ENCODE data around the gene NHEJ1. TPM values are rescaled to one million over a fixed set of nuclear protein-coding genes. Genes with fewer than 3 reads are reported as not detected.

Gene NHEJ1
- total RNA-seq, 1 donor from 2014 or later = 13.0 TPM

- Histone ChIP-seq H3K4me1 (peaks cover 60% of the 10 kb centered on the region), H3K9me3 (no peaks in the 10 kb centered on the region), H3K27me3 (ENCODE audit: low read depth) (no peaks in the 10 kb centered on the region), H3K27ac (no peak overlapping the region), H3K36me3 (no peaks in the 10 kb centered on the region), H3K4me3 (no peak overlapping the region)
- no peak for ATAC-seq
- no peak for DNase-seq
- no peak for TF ChIP-seq CTCF (IDR thresholded peaks at IDR 0.05)
- intact Hi-C loops (cut with DNase I) = no loop called here
Measured at GRCh38 chr2:219123356-219124135, 37.1 kb downstream of the NHEJ1 start.

- peak in 1 of 2 donors; percentile 52 for ATAC-seq
- no peak for TF ChIP-seq CTCF (IDR thresholded peaks at IDR 0.05)
- Histone ChIP-seq H3K36me3 (no peaks in the 10 kb centered on the region), H3K4me3 (no peak overlapping the region), H3K27me3 (ENCODE audit: low read depth) (no peaks in the 10 kb centered on the region), H3K27ac (peak overlapping the region; percentile 8), H3K9me3 (no peaks in the 10 kb centered on the region), H3K4me1 (peaks cover 57% of the 10 kb centered on the region)
- no peak for DNase-seq
- intact Hi-C loops (cut with DNase I) = no loop called here
Measured at GRCh38 chr2:219122202-219122980, 38.2 kb downstream of the NHEJ1 start.

DNA sequence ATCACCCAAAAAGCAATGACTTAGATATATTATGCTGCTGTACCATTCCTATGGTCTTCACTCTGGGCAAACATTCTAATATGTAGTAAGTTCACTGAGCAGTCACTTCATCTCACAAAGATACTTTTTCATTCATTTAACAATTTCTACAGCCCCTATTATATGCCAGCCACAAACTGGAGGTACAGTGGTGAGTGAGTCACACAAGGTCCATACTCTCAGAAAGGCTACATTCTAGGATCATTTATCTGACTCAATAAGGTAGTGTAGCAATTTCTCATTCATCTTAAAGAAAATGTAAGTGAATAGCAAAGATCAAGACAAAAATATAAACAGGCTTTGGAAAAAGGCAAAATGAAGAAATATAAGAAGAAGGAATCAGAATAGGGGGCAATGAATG, 40.5 kb downstream of the NHEJ1 start:
- intact Hi-C loops (cut with DNase I) = no loop called here
- Histone ChIP-seq H3K36me3 (no peaks in the 10 kb centered on the region), H3K4me1 (peaks cover 47% of the 10 kb centered on the region), H3K27me3 (ENCODE audit: low read depth) (no peaks in the 10 kb centered on the region), H3K9me3 (no peaks in the 10 kb centered on the region), H3K4me3 (no peak overlapping the region), H3K27ac (no peak overlapping the region)
- no peak for DNase-seq
- no peak for TF ChIP-seq CTCF (IDR thresholded peaks at IDR 0.05)
- no peak for ATAC-seq

GRCh38 chr2:219119422-219120043, 41.1 kb downstream of the NHEJ1 start:
- intact Hi-C loops (cut with DNase I) = no loop called here
- H3K4me1 ChIP-seq = peaks cover 41% of the 10 kb centered on the region
- TF ChIP-seq CTCF (IDR thresholded peaks at IDR 0.05) = peak; percentile 60

GRCh38 chr2:219118504-219118903, 42.1 kb downstream of the NHEJ1 start:
- no peaks in the 10 kb centered on the region for H3K27me3 ChIP-seq (ENCODE audit: low read depth)
- DNase-seq (no peak), ATAC-seq (no peak)
- H3K4me1 ChIP-seq = peaks cover 32% of the 10 kb centered on the region
- H3K36me3 ChIP-seq = no peaks in the 10 kb centered on the region
- intact Hi-C loops (cut with DNase I) = no loop called here
- H3K4me3 ChIP-seq = no peak overlapping the region
- H3K9me3 ChIP-seq = no peaks in the 10 kb centered on the region
- no peak for TF ChIP-seq CTCF (IDR thresholded peaks at IDR 0.05)
- H3K27ac ChIP-seq = no peak overlapping the region

More at GRCh38 chr2:219119422-219120043, 41.1 kb downstream of the NHEJ1 start:
- Histone ChIP-seq H3K27me3 (ENCODE audit: low read depth) (no peaks in the 10 kb centered on the region), H3K4me3 (no peak overlapping the region), H3K27ac (no peak overlapping the region), H3K9me3 (no peaks in the 10 kb centered on the region), H3K36me3 (no peaks in the 10 kb centered on the region)
- ATAC-seq (peak; percentile 61 to 65), DNase-seq (peak; percentile 77)
